HL-60 (cell line): ENCODE results near the gene SPAG4.

Experiments used
- CTCF ChIP-seq: IDR thresholded peaks from one replicate; pipeline ENCODE4 v1.5.1; 2011; ENCODE audit warnings: low read length, control low read depth, inconsistent platforms; ENCODE audit not compliant: insufficient read depth
- REST ChIP-seq: IDR thresholded peaks from 2 replicates; pipeline ENCODE4 v1.6.1; 2012; ENCODE audit warnings: low read depth; ENCODE audit not compliant: insufficient replicate concordance

GRCh38 chr20:35669681-35670080, 54.1 kb downstream of the SPAG4 start:
- no peak for TF ChIP-seq CTCF
- TF ChIP-seq REST, result no peak
